ENCODE measurements around the gene SCGB1C2.

The SCGB1C2 gene

GRCh38 chr17:146983-147761 lies 9.8 kb downstream of the SCGB1C2 start:
- H3K4me1 ChIP-seq (ENCODE audit: insufficient read depth, insufficient read length), result no peaks in the 10 kb centered on the region
- no peak overlapping the region for H3K4me3 ChIP-seq (ENCODE audit: insufficient read length, low read depth)
- H3K9me3 ChIP-seq (ENCODE audit: insufficient read depth, low read length), result no peaks in the 10 kb centered on the region; the same call in 1 of the 2 replicates
- no peaks in the 10 kb centered on the region for H3K27me3 ChIP-seq (ENCODE audit: insufficient read depth, insufficient read length)
- DNase-seq (ENCODE audit: low read depth, low spot score), result no peak
- no peaks in the 10 kb centered on the region for H3K36me3 ChIP-seq (ENCODE audit: insufficient read depth, insufficient read length, low read length)
- TF ChIP-seq SUZ12 (IDR thresholded peaks at IDR 0.05; ENCODE audit: extremely low read depth, insufficient read depth, insufficient read length) (no peak), YY1 (IDR thresholded peaks at IDR 0.05; ENCODE audit: insufficient read depth, insufficient read length) (no peak), ZNF274 (IDR thresholded peaks at IDR 0.05; ENCODE audit: low read depth, low read length) (no peak)
- no peak overlapping the region for H3K9ac ChIP-seq (ENCODE audit: insufficient read length, low read depth)

- DNase-seq (ENCODE audit: low read depth, low spot score), result no peak
- Histone ChIP-seq H3K27me3 (ENCODE audit: insufficient read depth, insufficient read length) (no peaks in the 10 kb centered on the region), H3K36me3 (ENCODE audit: insufficient read depth, insufficient read length, low read length) (no peaks in the 10 kb centered on the region), H3K9me3 (ENCODE audit: insufficient read depth, low read length) (no peaks in the 10 kb centered on the region), H3K9ac (ENCODE audit: insufficient read length, low read depth) (no peak overlapping the region), H3K4me1 (ENCODE audit: insufficient read depth, insufficient read length) (no peaks in the 10 kb centered on the region), H3K4me3 (ENCODE audit: insufficient read length, low read depth) (no peak overlapping the region)
- TF ChIP-seq YY1 (IDR thresholded peaks at IDR 0.05; ENCODE audit: insufficient read depth, insufficient read length) (no peak), SUZ12 (IDR thresholded peaks at IDR 0.05; ENCODE audit: extremely low read depth, insufficient read depth, insufficient read length) (no peak), ZNF274 (IDR thresholded peaks at IDR 0.05; ENCODE audit: low read depth, low read length) (no peak)
Observed at GRCh38 chr17:147796-148740, 10.7 kb downstream of the SCGB1C2 start.

- no peak overlapping the region for H3K9ac ChIP-seq (ENCODE audit: insufficient read length, low read depth)
- H3K9me3 ChIP-seq (ENCODE audit: insufficient read depth, low read length), result no peaks in the 10 kb centered on the region
- no peaks in the 10 kb centered on the region for H3K36me3 ChIP-seq (ENCODE audit: insufficient read depth, insufficient read length, low read length)
- TF ChIP-seq YY1 (IDR thresholded peaks at IDR 0.05; ENCODE audit: insufficient read depth, insufficient read length), result no peak
- no peak for TF ChIP-seq ZNF274 (IDR thresholded peaks at IDR 0.05; ENCODE audit: low read depth, low read length)
- TF ChIP-seq SUZ12 (IDR thresholded peaks at IDR 0.05; ENCODE audit: extremely low read depth, insufficient read depth, insufficient read length), result no peak
- H3K27me3 ChIP-seq (ENCODE audit: insufficient read depth, insufficient read length), result no peaks in the 10 kb centered on the region
- H3K4me3 ChIP-seq (ENCODE audit: insufficient read length, low read depth), result no peak overlapping the region
- DNase-seq (ENCODE audit: low read depth, low spot score), result no peak
- no peaks in the 10 kb centered on the region for H3K4me1 ChIP-seq (ENCODE audit: insufficient read depth, insufficient read length)
Observed at GRCh38 chr17:148757-149156, 11.4 kb downstream of the SCGB1C2 start.

GRCh38 chr17:149231-149630 lies 11.9 kb downstream of the SCGB1C2 start:
- TF ChIP-seq YY1 (IDR thresholded peaks at IDR 0.05; ENCODE audit: insufficient read depth, insufficient read length) (no peak), ZNF274 (IDR thresholded peaks at IDR 0.05; ENCODE audit: low read depth, low read length) (no peak), SUZ12 (IDR thresholded peaks at IDR 0.05; ENCODE audit: extremely low read depth, insufficient read depth, insufficient read length) (no peak)
- H3K4me3 ChIP-seq (ENCODE audit: insufficient read length, low read depth), result no peak overlapping the region
- H3K27me3 ChIP-seq (ENCODE audit: insufficient read depth, insufficient read length), result no peaks in the 10 kb centered on the region
- no peak for DNase-seq (ENCODE audit: low read depth, low spot score)
- H3K9me3 ChIP-seq (ENCODE audit: insufficient read depth, low read length), result no peaks in the 10 kb centered on the region
- no peaks in the 10 kb centered on the region for H3K36me3 ChIP-seq (ENCODE audit: insufficient read depth, insufficient read length, low read length)
- no peaks in the 10 kb centered on the region for H3K4me1 ChIP-seq (ENCODE audit: insufficient read depth, insufficient read length)
- no peak overlapping the region for H3K9ac ChIP-seq (ENCODE audit: insufficient read length, low read depth)

- TF ChIP-seq ZNF274 (IDR thresholded peaks at IDR 0.05; ENCODE audit: low read depth, low read length) (no peak), SUZ12 (IDR thresholded peaks at IDR 0.05; ENCODE audit: extremely low read depth, insufficient read depth, insufficient read length) (no peak), YY1 (IDR thresholded peaks at IDR 0.05; ENCODE audit: insufficient read depth, insufficient read length) (no peak)
- no peak for DNase-seq (ENCODE audit: low read depth, low spot score)
- H3K27me3 ChIP-seq (ENCODE audit: insufficient read depth, insufficient read length), result no peaks in the 10 kb centered on the region
- H3K4me1 ChIP-seq (ENCODE audit: insufficient read depth, insufficient read length), result no peaks in the 10 kb centered on the region
- H3K9ac ChIP-seq (ENCODE audit: insufficient read length, low read depth), result no peak overlapping the region
- no peaks in the 10 kb centered on the region for H3K36me3 ChIP-seq (ENCODE audit: insufficient read depth, insufficient read length, low read length)
- H3K4me3 ChIP-seq (ENCODE audit: insufficient read length, low read depth), result no peak overlapping the region
- H3K9me3 ChIP-seq (ENCODE audit: insufficient read depth, low read length), result no peaks in the 10 kb centered on the region
Observed at GRCh38 chr17:149897-150584, 12.7 kb downstream of the SCGB1C2 start.

GRCh38 chr17:151004-151403 lies 13.6 kb downstream of the SCGB1C2 start:
- no peaks in the 10 kb centered on the region for H3K36me3 ChIP-seq (ENCODE audit: insufficient read depth, insufficient read length, low read length)
- no peaks in the 10 kb centered on the region for H3K27me3 ChIP-seq (ENCODE audit: insufficient read depth, insufficient read length)
- no peaks in the 10 kb centered on the region for H3K9me3 ChIP-seq (ENCODE audit: insufficient read depth, low read length)

More at GRCh38 chr17:151004-151403, 13.6 kb downstream of the SCGB1C2 start:
- DNase-seq (ENCODE audit: low read depth, low spot score), result no peak
- no peak for TF ChIP-seq YY1 (IDR thresholded peaks at IDR 0.05; ENCODE audit: insufficient read depth, insufficient read length)
- TF ChIP-seq ZNF274 (IDR thresholded peaks at IDR 0.05; ENCODE audit: low read depth, low read length), result no peak
- TF ChIP-seq SUZ12 (IDR thresholded peaks at IDR 0.05; ENCODE audit: extremely low read depth, insufficient read depth, insufficient read length), result no peak
- Histone ChIP-seq H3K4me3 (ENCODE audit: insufficient read length, low read depth) (no peak overlapping the region), H3K4me1 (ENCODE audit: insufficient read depth, insufficient read length) (no peaks in the 10 kb centered on the region), H3K9ac (ENCODE audit: insufficient read length, low read depth) (no peak overlapping the region)

Measured in NT2/D1 (cell line).